SK-N-MC (cell line): Measurements from ENCODE around the gene ADGRL1.
"Not testable (repeated sequence)": the region's sequence is repeated elsewhere in the genome, so short reads cannot be mapped to it uniquely, and the experiment has no call there.

Experiments
- EZH2 ChIP-seq: fragments of 200-600 bp; sonication (generic); IDR thresholded peaks from one replicate; pipeline ENCODE4 v1.6.1; 2017; ENCODE audit warnings: antibody characterized with exemption
- POLR2AphosphoS5 ChIP-seq: IDR thresholded peaks from 2 replicates; pipeline ENCODE4 v1.6.1; 2012; ENCODE audit warnings: mild to moderate bottlenecking, low read depth, low read length, borderline replicate concordance

DNA sequence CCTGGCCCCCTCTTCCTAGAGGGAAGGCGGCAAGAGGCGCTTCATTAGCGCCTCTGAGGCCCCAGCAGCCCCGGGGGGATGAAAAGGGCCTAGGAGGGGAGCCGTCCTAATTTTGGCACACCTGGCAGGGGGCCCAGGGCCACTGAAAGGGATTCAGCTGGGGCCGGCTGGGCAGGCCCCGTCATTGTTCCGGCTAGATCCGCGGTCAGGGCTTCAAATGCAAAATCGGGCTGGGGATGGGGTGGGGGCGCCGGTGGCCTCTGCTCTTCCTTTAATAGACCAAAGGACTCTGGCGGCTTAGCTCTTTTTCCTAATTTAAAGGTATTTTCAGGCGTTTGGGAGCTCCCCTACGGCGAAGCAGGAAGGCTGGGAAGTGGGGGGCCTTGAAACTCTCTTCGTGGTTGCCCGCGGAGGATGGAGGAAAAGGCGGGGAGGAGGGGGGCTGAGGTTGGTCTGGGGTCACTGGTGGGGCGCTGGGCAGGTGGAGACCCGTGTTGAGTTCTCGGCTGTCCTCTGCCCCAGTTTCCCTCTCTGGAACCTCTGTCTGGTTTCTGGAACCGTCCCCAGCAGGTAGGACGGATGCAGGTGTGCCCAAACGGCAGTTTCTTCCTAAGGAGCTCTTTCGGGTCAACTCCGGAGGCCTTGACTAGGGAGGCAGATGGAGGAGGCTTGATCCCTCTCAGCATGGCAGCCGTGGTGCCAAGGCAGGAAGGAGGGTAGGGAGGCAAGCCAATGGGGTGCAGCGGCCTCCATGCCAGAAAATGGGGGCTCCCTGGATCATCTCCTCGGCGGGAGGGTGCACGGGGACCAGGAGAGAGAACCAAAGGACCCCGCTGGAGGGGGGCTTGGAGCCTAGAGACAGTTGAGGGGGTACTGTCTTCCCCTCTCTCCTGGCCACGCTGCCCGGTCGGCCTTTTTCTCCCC is 41.8 kb upstream of the ADGRL1 start:
- TF ChIP-seq EZH2, POLR2AphosphoS5: not testable (repeated sequence)
